Measurements from ENCODE around the gene MSANTD1. TPM values are rescaled to one million over a fixed set of nuclear protein-coding genes. Genes with fewer than 3 reads are reported as not detected.

The MSANTD1 gene
- total RNA-seq, 1 experiment from 2014 or later, result 0.71 TPM

GRCh38 chr4:3227878-3228675 lies 20.9 kb upstream of the MSANTD1 start:
- POLR2A ChIA-PET, result no interaction called here
- no peaks in the 10 kb centered on the region for H3K9me3 ChIP-seq (ENCODE audit: control insufficient read depth in 1 of 2, insufficient read depth in 1 of 2, low read depth in 1 of 2, low read length in 2 of 2)
- no peaks in the 10 kb centered on the region for H3K27me3 ChIP-seq (ENCODE audit: insufficient read depth, low read length)
- no peak overlapping the region for H3K9ac ChIP-seq (ENCODE audit: low read length)
- H3K4me2 ChIP-seq (ENCODE audit: low read length), result no peak overlapping the region
- ATAC-seq (no peak), DNase-seq (ENCODE audit: low read depth, low spot score) (no peak)
- no peaks in the 10 kb centered on the region for H3K79me2 ChIP-seq (ENCODE audit: insufficient read depth, low read length)
- peaks cover 22 to 27% of the 10 kb centered on the region in 2 experiments; a peak in 3 of 4 replicates for H3K36me3 ChIP-seq (ENCODE audit: control insufficient read depth in 1 of 2, insufficient read depth in 2 of 2, low read length in 2 of 2)
- H3K4me3 ChIP-seq (replicated peaks in 1 of 2; ENCODE audit: low read depth in 1 of 2, low read length in 2 of 2), result no peak overlapping the region
- CTCF ChIA-PET, result no interaction called here
- TF ChIP-seq, protein P1, sequence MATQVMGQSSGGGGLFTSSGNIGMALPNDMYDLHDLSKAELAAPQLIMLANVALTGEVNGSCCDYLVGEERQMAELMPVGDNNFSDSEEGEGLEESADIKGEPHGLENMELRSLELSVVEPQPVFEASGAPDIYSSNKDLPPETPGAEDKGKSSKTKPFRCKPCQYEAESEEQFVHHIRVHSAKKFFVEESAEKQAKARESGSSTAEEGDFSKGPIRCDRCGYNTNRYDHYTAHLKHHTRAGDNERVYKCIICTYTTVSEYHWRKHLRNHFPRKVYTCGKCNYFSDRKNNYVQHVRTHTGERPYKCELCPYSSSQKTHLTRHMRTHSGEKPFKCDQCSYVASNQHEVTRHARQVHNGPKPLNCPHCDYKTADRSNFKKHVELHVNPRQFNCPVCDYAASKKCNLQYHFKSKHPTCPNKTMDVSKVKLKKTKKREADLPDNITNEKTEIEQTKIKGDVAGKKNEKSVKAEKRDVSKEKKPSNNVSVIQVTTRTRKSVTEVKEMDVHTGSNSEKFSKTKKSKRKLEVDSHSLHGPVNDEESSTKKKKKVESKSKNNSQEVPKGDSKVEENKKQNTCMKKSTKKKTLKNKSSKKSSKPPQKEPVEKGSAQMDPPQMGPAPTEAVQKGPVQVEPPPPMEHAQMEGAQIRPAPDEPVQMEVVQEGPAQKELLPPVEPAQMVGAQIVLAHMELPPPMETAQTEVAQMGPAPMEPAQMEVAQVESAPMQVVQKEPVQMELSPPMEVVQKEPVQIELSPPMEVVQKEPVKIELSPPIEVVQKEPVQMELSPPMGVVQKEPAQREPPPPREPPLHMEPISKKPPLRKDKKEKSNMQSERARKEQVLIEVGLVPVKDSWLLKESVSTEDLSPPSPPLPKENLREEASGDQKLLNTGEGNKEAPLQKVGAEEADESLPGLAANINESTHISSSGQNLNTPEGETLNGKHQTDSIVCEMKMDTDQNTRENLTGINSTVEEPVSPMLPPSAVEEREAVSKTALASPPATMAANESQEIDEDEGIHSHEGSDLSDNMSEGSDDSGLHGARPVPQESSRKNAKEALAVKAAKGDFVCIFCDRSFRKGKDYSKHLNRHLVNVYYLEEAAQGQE (IDR thresholded peaks at IDR 0.05; ENCODE audit: low read depth), result no peak
- TF ChIP-seq TCF7L2 (IDR thresholded peaks at IDR 0.05; ENCODE audit: borderline replicate concordance, extremely low read depth, insufficient read depth, insufficient read length) (no peak), POLR2AphosphoS5 (IDR thresholded peaks at IDR 0.05; ENCODE audit: low read depth, low read length) (no peak), ZNF274 (IDR thresholded peaks at IDR 0.05; ENCODE audit: low read depth, low read length) (no peak)
- TF ChIP-seq, protein P2, sequence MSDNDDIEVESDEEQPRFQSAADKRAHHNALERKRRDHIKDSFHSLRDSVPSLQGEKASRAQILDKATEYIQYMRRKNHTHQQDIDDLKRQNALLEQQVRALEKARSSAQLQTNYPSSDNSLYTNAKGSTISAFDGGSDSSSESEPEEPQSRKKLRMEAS (IDR thresholded peaks at IDR 0.05), result no peak
- H3K27ac ChIP-seq (ENCODE audit: low read depth, low read length), result no peak overlapping the region
- intact Hi-C loops (cut with micrococcal nuclease), result no loop called here
- RAD21 ChIA-PET (ENCODE audit: low non-redundant PET in 1 of 2, low total read pairs in 2 of 2, uncharacterized antibody in 2 of 2, unreplicated experiment in 2 of 2), result no interaction called here
- H2AFZ ChIP-seq (ENCODE audit: low read depth, low read length, poor library complexity, severe bottlenecking), result no peak overlapping the region
- no TSS peak for BruUV-seq (replicated peaks)
- H4K20me1 ChIP-seq (ENCODE audit: insufficient read depth), result no peaks in the 10 kb centered on the region
- no peaks in the 10 kb centered on the region for H3K9me2 ChIP-seq (ENCODE audit: insufficient read depth)
- no peaks in the 10 kb centered on the region for H3K4me1 ChIP-seq (ENCODE audit: control insufficient read depth in 1 of 2, insufficient read depth in 2 of 2, low read length in 2 of 2)

Measured in HCT116 (cell line).